Measurements from ENCODE around the gene HOXD12.

GRCh38 chr2:176096243-176096985 is 3.2 kb upstream of the HOXD12 start:
- TF ChIP-seq CTCF (IDR thresholded peaks at IDR 0.05) (no peak), POLR2AphosphoS5 (IDR thresholded peaks at IDR 0.05; ENCODE audit: low read depth, low read length) (no peak), SIN3A (IDR thresholded peaks at IDR 0.05; ENCODE audit: borderline replicate concordance, insufficient read depth, low read depth, low read length) (no peak)

All from Panc1 (cell line).